ENCODE data around the gene TLR2.

TLR2 gene

GRCh38 chr4:153725831-153726154 is 41.7 kb downstream of the TLR2 start:
- Histone ChIP-seq H2AFZ (ENCODE audit: low read length) (no peak overlapping the region), H4K20me1 (ENCODE audit: insufficient read depth, low read length, poor library complexity, severe bottlenecking) (no peaks in the 10 kb centered on the region), H3K4me1 (ENCODE audit: insufficient read depth, low read length, poor library complexity, severe bottlenecking) (peaks cover 8% of the 10 kb centered on the region), H3K4me2 (ENCODE audit: low read depth, low read length, poor library complexity, severe bottlenecking) (no peak overlapping the region), H3K9me3 (ENCODE audit: insufficient read depth, low read depth, low read length) (no peaks in the 10 kb centered on the region), H3K9me2 (replicated peaks; ENCODE audit: low read depth, low read length) (no peaks in the 10 kb centered on the region), H3K79me2 (ENCODE audit: insufficient read depth, low read length) (no peaks in the 10 kb centered on the region), H3K9ac (ENCODE audit: low read depth, low read length, poor library complexity, severe bottlenecking) (no peak overlapping the region), H3F3A (ENCODE audit: low read depth) (no peaks in the 10 kb centered on the region), H3K36me3 (ENCODE audit: insufficient read depth, low read length) (no peaks in the 10 kb centered on the region), H3K4me3 (ENCODE audit: low read length, poor library complexity, severe bottlenecking) (no peak overlapping the region), H3K27me3 (ENCODE audit: insufficient read depth, low read length, poor library complexity, severe bottlenecking) (no peaks in the 10 kb centered on the region)
- TF ChIP-seq CTCF (conservative IDR thresholded peaks at IDR 0.05; ENCODE audit: low read length) = no peak
- TF ChIP-seq EZH2phosphoT487 (IDR thresholded peaks at IDR 0.05; ENCODE audit: borderline replicate concordance) = no peak

- no peaks in the 10 kb centered on the region for H3K9me3 ChIP-seq (ENCODE audit: insufficient read depth, low read depth, low read length)
- H3K79me2 ChIP-seq (ENCODE audit: insufficient read depth, low read length) = no peaks in the 10 kb centered on the region
- no peak overlapping the region for H3K4me2 ChIP-seq (ENCODE audit: low read depth, low read length, poor library complexity, severe bottlenecking)
- no peak overlapping the region for H3K9ac ChIP-seq (ENCODE audit: low read depth, low read length, poor library complexity, severe bottlenecking)
- no peaks in the 10 kb centered on the region for H3K36me3 ChIP-seq (ENCODE audit: insufficient read depth, low read length)
- peaks cover 8% of the 10 kb centered on the region for H3K4me1 ChIP-seq (ENCODE audit: insufficient read depth, low read length, poor library complexity, severe bottlenecking)
- no peaks in the 10 kb centered on the region for H3F3A ChIP-seq (ENCODE audit: low read depth)
- TF ChIP-seq EZH2phosphoT487 (IDR thresholded peaks at IDR 0.05; ENCODE audit: borderline replicate concordance) (no peak), CTCF (conservative IDR thresholded peaks at IDR 0.05; ENCODE audit: low read length) (no peak)
- no peak overlapping the region for H3K4me3 ChIP-seq (ENCODE audit: low read length, poor library complexity, severe bottlenecking)
- H2AFZ ChIP-seq (ENCODE audit: low read length) = no peak overlapping the region
- H3K27me3 ChIP-seq (ENCODE audit: insufficient read depth, low read length, poor library complexity, severe bottlenecking) = no peaks in the 10 kb centered on the region
- H3K9me2 ChIP-seq (replicated peaks; ENCODE audit: low read depth, low read length) = no peaks in the 10 kb centered on the region
- H4K20me1 ChIP-seq (ENCODE audit: insufficient read depth, low read length, poor library complexity, severe bottlenecking) = no peaks in the 10 kb centered on the region
These were observed 44.1 kb downstream of the TLR2 start for GRCh38 chr4:153728151-153728550.

- no peak overlapping the region for H2AFZ ChIP-seq (ENCODE audit: low read length)
- H3K9ac ChIP-seq (ENCODE audit: low read depth, low read length, poor library complexity, severe bottlenecking) = no peak overlapping the region
- H3K9me3 ChIP-seq (ENCODE audit: insufficient read depth, low read depth, low read length) = no peaks in the 10 kb centered on the region
- TF ChIP-seq EZH2phosphoT487 (IDR thresholded peaks at IDR 0.05; ENCODE audit: borderline replicate concordance) (no peak), CTCF (conservative IDR thresholded peaks at IDR 0.05; ENCODE audit: low read length) (no peak)
- no peaks in the 10 kb centered on the region for H3K9me2 ChIP-seq (replicated peaks; ENCODE audit: low read depth, low read length)
- no peaks in the 10 kb centered on the region for H3K27me3 ChIP-seq (ENCODE audit: insufficient read depth, low read length, poor library complexity, severe bottlenecking)
- H3K79me2 ChIP-seq (ENCODE audit: insufficient read depth, low read length) = no peaks in the 10 kb centered on the region
- H3K4me1 ChIP-seq (ENCODE audit: insufficient read depth, low read length, poor library complexity, severe bottlenecking) = peaks cover 8% of the 10 kb centered on the region
- H3K4me2 ChIP-seq (ENCODE audit: low read depth, low read length, poor library complexity, severe bottlenecking) = no peak overlapping the region
- H3K4me3 ChIP-seq (ENCODE audit: low read length, poor library complexity, severe bottlenecking) = no peak overlapping the region
- no peaks in the 10 kb centered on the region for H3F3A ChIP-seq (ENCODE audit: low read depth)
- no peaks in the 10 kb centered on the region for H3K36me3 ChIP-seq (ENCODE audit: insufficient read depth, low read length)
- no peaks in the 10 kb centered on the region for H4K20me1 ChIP-seq (ENCODE audit: insufficient read depth, low read length, poor library complexity, severe bottlenecking)
These were observed 44.6 kb downstream of the TLR2 start for GRCh38 chr4:153728660-153729059.

Measured in Loucy (cell line).